Nucleus accumbens (tissue), 56 donors: ENCODE results near the gene NSD2.

ENCODE experiments used
- DNase-seq, 56 donors: peaks; one replicate each; lab custom pipeline; 2025; lab: John Stamatoyannopoulos, UW

Gene NSD2

GRCh38 chr4:1982124-1983052 lies 111.2 kb downstream of the NSD2 start:
- no peak for DNase-seq

- DNase-seq: no peak
Measured at GRCh38 chr4:1983053-1983845, 112.1 kb downstream of the NSD2 start.

DNA sequence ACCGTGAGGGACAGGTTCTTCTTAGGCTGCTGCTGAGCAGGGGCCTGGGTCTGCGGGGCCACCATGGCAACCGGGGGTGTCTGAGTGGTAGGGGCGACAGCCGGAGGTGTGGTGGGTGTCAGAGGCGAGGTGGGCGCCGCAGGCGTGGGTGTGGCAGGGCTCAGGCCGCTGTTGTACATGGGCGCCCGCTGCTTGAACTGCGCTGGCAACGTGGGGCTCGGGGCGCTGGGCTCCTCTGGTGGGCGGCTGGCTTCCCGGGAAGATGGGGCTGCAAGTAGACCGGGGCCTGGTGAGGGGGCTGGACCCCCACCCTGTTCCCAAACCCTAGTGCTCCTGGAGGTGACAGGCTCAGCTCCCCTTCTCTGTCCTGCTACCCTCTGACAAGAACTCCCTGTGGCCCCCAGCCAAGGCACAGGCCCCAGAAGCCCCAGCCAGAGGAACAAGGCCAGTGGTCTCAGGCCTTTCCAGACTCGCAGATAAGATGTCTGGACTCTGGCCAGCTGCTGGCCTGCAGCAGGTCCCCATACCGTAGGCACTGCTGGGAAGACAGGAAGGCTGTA lies 112.7 kb downstream of the NSD2 start:
- DNase-seq: no peak

- DNase-seq: no peak
Measured at GRCh38 chr4:1984406-1985191, 113.4 kb downstream of the NSD2 start.

DNA sequence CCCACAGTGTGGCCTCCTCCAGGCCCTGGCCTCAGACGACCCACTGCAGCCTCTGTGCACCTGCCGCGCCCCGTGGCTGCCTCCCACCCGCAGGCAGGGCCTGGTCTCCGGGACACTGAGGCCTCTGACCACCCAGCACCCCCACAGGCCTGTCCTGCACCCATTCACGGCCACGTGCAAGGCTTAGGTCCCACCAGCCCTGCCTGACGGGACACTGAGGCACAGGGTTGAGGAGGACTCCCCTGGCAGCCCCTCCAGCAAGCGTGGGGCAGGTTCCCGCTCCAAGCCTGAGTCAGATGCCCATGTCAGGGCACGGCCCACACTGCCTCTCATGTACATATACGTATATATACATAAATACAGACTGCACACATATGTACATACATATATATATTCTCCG lies 114.1 kb downstream of the NSD2 start:
- DNase-seq: no peak

DNA sequence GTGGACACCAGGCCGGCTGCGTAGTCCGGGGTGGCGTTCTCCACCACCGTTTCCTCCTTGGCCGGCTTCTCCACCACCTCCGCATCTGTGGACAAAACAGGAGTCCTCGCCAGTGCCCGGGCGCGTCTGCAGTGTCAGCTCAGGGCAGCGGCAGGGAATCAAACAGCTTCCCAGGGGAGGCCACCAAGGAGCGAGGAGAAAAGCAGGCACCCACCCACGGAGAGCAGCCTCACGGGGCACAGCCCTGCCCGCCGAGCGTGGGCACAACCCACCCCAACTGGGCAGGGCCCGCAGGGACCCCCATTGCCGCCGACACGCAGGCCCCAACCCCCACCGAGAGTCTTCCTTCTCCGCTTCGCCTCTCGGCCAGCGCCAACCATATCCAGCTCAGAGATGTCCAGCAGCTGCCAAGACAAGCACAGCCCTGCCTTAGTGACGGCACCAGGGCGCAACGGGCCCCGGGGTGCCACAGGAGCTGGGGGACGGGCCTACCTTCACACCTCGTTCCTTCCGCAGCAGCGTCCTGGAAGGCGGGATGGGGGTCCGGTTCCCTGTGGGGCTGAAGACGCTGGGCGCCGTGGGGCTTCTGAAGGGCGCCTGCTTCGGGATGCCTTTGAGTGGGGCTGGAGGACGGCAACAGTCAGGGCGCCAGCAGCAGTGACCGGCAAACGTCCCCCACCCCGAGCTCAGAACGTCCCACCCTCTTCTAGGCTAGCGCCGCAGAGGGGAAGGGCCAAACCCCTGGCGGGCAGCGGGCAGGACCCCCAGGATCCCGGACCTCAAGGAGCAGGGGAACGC lies 114.8 kb downstream of the NSD2 start:
- DNase-seq: no peak

DNA sequence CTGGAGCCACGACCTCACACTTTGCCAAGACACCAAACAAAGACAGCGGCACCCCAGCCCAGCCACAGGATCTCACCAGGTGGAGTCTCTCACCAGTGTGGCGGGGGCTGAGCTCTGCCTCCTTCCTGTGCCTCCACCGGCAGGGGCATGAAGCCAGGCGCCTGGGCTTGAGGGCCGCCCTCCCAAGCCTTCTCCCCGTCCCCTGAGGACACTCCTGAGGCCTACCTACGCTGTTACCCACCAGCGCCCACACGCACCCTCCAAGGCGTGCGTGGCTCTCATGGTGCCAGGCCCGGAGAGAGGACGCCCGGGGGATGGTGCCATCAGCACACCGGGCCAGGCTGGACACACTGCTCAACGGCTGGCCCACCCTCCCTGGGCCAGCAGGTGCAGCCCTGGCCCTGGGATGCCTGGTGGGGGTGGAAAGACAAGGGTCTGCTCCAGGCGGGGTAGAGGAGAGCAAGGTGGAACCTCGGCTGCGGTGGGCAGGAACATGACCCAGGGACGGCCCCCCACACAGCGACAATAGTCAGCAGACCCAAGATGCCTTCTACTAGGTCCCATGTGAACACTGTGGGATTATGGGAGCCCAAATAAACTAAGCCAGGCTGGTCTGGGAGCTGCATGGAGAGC lies 115.5 kb downstream of the NSD2 start:
- DNase-seq: no peak

DNA sequence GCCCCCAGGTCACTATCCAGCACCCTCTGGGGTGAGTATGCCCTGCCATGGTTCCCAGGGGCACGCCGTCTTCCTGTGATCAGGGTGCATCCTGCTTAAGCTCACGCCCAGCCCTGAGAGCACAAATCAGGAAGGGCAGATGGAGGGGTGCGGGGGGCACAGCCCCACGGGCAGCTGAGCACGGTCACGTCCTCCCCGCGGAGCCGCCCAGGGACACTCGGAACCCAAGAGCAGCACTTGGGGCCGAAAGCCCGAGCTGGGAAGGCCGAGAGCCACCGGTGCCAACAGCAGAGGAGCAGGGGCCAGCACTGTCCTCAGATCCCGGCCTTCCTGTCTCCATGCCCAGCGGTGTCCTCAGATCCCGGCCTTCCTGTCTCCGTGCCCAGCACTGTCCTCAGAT lies 116.1 kb downstream of the NSD2 start:
- no peak for DNase-seq

GRCh38 chr4:1987721-1988326 lies 116.6 kb downstream of the NSD2 start:
- no peak for DNase-seq

- DNase-seq: no peak
Measured at GRCh38 chr4:1988327-1988724, 117.1 kb downstream of the NSD2 start.

DNA sequence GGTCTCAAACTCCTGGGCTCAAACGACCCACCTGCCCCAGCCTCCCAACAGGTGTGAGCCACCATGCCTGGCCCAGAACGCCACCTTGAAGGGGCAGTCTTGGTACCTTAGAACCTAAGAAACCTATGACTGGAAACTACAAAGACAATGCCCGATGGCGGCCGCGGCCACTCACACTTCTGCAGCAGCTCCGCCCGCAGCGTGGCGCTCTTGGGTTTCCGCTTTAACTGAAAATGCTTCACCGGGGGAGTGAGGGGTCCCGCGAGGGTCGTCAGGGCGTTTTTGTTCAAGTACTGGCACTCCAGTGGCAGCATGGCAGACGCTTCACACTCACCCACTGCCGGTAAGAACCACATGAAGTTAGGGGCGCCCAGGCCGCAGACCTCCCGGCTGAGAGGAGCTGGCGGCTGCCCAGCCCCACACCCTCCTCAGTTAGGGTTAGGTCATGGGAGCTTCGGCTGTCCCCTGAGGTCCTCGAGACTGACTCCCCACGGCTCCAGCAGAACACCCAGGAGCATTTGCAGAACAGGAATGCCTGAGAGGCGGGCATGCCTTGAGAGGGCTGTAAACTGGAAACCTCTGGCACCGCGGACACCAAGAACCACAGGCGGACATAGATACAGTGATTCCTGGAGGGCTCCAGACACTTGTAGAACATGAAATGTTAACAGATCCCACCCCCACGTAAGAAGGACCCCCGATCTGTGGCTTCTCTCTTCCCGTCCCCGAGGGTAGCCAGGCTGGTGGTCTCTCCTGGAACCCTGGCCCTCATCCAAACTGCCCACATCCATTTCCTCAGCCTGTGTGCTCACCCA lies 118.5 kb downstream of the NSD2 start:
- no peak for DNase-seq

DNA sequence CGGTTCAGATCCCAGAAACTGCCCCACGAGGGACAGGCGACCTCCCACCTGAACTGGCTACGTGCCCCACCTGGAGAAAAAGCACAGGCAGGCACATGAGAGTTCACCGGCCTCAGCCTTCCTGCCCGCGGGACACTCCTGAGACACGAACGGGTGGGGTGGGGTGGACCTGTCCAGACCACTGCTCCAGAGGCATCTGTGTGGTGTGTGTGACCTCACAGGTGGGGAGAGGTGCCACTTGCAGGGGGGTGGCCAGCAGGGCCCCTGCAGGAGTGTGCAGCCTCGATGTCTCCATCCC lies 119.1 kb downstream of the NSD2 start:
- DNase-seq: no peak

DNA sequence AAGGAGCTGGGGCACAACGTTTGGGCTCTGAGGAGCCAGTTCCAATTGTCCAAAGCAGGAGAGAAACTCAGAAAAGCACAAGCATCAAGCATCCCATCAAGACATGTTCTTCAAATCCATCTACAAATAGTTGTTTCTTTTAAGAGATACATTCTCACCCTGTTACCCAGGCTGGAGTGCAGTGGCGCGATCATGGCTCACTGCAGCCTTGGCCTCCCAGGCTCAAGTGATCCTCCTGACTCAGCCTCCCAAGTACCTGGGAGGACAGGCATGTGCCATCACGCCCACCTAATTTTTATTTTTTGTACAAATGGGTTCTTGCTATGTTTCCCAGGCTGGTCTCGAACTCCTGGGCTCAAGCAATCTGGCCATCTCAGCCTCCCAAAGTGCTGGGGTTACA lies 119.5 kb downstream of the NSD2 start:
- DNase-seq: no peak

DNA sequence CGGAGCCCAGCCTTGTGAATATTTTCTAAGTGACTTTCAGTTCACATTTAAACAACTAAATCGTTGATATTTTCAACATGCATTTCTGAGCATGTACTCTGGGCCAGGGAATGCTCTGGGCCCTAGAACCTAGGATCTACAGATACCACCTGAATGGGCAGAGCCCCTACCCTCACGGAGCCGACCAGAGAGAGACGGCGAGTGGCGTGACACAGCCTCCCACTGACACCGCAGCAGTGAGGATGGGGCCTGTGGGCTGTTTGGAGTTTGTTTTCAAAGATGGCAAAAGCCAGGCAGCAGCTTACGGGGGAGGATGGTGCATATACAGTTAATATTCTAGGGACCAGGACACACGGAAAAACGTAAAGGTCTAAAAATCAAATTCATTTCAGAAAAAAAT lies 119.9 kb downstream of the NSD2 start:
- DNase-seq: no peak

DNA sequence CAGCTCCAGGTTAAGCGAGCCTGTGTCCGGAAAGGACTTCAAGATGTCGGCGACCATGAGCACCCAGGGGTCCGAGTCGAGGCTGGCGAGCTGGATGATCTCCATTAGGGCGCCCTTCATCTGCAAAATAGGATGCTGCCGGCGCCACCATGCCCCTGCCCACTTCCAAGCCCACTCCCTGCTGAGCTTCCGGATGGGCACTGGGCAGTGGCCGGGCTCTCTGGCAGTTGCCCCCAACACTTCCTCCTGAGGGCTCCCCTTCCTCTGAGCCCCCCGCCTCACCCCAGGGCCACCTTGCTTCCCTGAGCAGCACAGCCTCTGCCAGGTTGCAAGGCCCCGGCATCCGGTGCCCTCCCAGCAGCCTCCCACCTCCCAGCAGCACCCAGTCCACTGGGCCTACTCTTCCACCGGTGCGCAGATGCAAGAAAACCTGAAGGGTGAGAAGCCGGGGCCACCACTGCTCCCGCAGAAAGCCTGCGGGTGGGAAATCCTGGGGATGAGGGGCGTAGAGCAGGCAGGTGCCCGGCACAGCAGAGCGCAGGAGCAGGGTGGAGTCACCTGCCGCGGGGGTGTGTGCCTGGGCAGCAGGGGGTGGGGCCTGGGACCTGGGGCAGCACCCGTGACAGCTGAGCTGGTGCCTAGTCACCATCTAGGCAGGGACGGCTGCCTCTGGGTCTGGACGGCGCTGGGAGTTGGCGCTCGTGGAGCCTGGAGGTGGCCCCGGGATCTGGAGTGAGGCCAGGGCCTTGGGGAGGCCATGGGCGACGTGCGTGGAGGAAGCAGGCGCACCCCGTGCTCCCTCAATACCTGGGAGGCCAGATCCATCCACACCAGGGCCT lies 120.6 kb downstream of the NSD2 start:
- no peak for DNase-seq

DNA sequence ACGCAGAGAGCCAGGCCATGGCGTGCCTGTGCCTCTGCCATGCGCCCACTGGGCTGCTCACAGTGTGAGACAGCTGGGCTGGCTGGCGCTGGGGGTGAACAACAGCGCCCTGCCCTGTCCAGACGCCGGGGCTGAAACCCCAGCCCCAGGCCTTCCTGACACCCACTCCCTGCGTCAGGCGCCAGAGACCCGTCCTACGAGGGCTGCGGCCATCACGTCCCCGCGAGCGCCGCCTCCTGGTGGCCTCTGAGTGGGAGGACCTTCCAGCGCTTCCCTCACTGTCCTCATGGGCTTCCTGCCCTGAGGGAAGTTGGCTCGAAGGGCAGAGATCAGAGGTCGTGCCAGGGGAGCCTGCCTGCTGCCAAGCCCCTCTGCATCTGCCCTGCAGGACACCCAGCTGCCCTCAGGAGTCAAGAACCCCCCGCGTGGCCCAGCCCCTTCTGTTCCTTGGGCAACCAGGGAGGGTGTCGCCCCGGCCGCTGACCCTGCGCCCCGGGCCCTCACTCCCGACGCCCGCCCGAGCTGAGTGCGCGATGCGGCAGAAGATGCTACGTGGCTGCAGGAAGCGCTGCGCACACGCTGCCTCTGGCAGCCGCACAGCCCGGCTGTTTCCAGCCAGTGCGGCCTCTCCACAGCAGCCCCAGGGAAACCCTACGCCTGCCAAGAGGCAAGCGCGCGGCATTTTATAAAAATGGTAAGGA lies 121.4 kb downstream of the NSD2 start:
- no peak for DNase-seq

- no peak for DNase-seq
Measured at GRCh38 chr4:1993169-1993516, 122.0 kb downstream of the NSD2 start.
